Right hindlimb (tissue), 1 donor: ENCODE results near the gene MAD1L1.

ENCODE experiments used
- DNase-seq: peaks from one replicate; pipeline ENCODE4 v3.0.0-alpha.2; 2018

MAD1L1 gene

GRCh38 chr7:2257651-2258050 lies 24.9 kb upstream of the MAD1L1 start:
- no peak for DNase-seq

GRCh38 chr7:2257046-2257551 lies 24.4 kb upstream of the MAD1L1 start:
- DNase-seq, result no peak

GRCh38 chr7:2256306-2257045 lies 23.7 kb upstream of the MAD1L1 start:
- no peak for DNase-seq

- DNase-seq, result no peak
These were observed 22.7 kb upstream of the MAD1L1 start for GRCh38 chr7:2255145-2256139.

GRCh38 chr7:2254429-2255144 lies 21.8 kb upstream of the MAD1L1 start:
- no peak for DNase-seq

- DNase-seq, result no peak
These were observed 20.9 kb upstream of the MAD1L1 start for GRCh38 chr7:2253525-2254244.

- DNase-seq, result no peak
These were observed 20.3 kb upstream of the MAD1L1 start for GRCh38 chr7:2253021-2253420.

- peak; percentile 66 for DNase-seq
These were observed 19.4 kb upstream of the MAD1L1 start for GRCh38 chr7:2251841-2252771.

GRCh38 chr7:2251381-2251780 lies 18.6 kb upstream of the MAD1L1 start:
- peak; percentile 51 for DNase-seq

- no peak for DNase-seq
These were observed 17.1 kb upstream of the MAD1L1 start for GRCh38 chr7:2249744-2250323.

- DNase-seq, result peak; percentile 88
These were observed 16.4 kb upstream of the MAD1L1 start for GRCh38 chr7:2248984-2249694.

- no peak for DNase-seq
These were observed 14.6 kb upstream of the MAD1L1 start for GRCh38 chr7:2247141-2247995.

- DNase-seq, result peak; percentile 73
These were observed 13.3 kb upstream of the MAD1L1 start for GRCh38 chr7:2245883-2246675.

GRCh38 chr7:2244404-2244995 lies 11.8 kb upstream of the MAD1L1 start:
- no peak for DNase-seq

GRCh38 chr7:2243458-2243857 lies 10.7 kb upstream of the MAD1L1 start:
- DNase-seq, result peak; percentile 43

- no peak for DNase-seq
These were observed 10.0 kb upstream of the MAD1L1 start for GRCh38 chr7:2242541-2243429.
